SKM-1 (cell line): ENCODE results near the gene SLC35A2.

Experiments
- DNase-seq: peaks from one replicate; lab custom pipeline; 2025; ENCODE audit not compliant: unreplicated experiment; lab: John Stamatoyannopoulos, UW

Gene SLC35A2

GRCh38 chrX:48927736-48928382 is 16.4 kb upstream of the SLC35A2 start:
- no peak for DNase-seq

GRCh38 chrX:48927123-48927522 is 15.7 kb upstream of the SLC35A2 start:
- DNase-seq, result no peak

GRCh38 chrX:48924270-48924669 is 12.8 kb upstream of the SLC35A2 start:
- DNase-seq, result no peak

GRCh38 chrX:48923771-48924170 is 12.3 kb upstream of the SLC35A2 start:
- no peak for DNase-seq

- no peak for DNase-seq
Observed at GRCh38 chrX:48920718-48921104, 9.3 kb upstream of the SLC35A2 start.

GRCh38 chrX:48919947-48920717 is 8.7 kb upstream of the SLC35A2 start:
- no peak for DNase-seq

GRCh38 chrX:48919360-48919841 is 8.0 kb upstream of the SLC35A2 start:
- no peak for DNase-seq

GRCh38 chrX:48918643-48919340 is 7.3 kb upstream of the SLC35A2 start, which contains the start of gene PIM2:
TSS of gene PIM2 (minus strand) at chrX:48919024. CDS start at chrX:48918834, 190 bp downstream.
- peak; percentile 69 for DNase-seq

GRCh38 chrX:48918301-48918642 is 6.8 kb upstream of the SLC35A2 start:
- no peak for DNase-seq

GRCh38 chrX:48917139-48918001 is 5.9 kb upstream of the SLC35A2 start:
- peak; percentile 46 for DNase-seq

- no peak for DNase-seq
Observed at GRCh38 chrX:48914593-48915493, 3.4 kb upstream of the SLC35A2 start.

GRCh38 chrX:48913605-48914366 is 2.3 kb upstream of the SLC35A2 start:
- DNase-seq, result no peak

GRCh38 chrX:48910926-48911411 is 477 bp downstream of the SLC35A2 start:
- no peak for DNase-seq

GRCh38 chrX:48909703-48910294 is 1.6 kb downstream of the SLC35A2 start:
- DNase-seq, result no peak

- no peak for DNase-seq
Observed at GRCh38 chrX:48908600-48908999, 2.8 kb downstream of the SLC35A2 start.

- DNase-seq, result no peak
Observed at GRCh38 chrX:48905090-48905790, 6.2 kb downstream of the SLC35A2 start.

- DNase-seq, result no peak
Observed at GRCh38 chrX:48904626-48905025, 6.8 kb downstream of the SLC35A2 start.

GRCh38 chrX:48904180-48904579 is 7.3 kb downstream of the SLC35A2 start:
- no peak for DNase-seq
